H1 (cell line): ENCODE measurements around the gene ERMN. TPM values are rescaled to one million over a fixed set of nuclear protein-coding genes. Genes with fewer than 3 reads are reported as not detected.

Experiments used
- HDAC6 ChIP-seq: IDR thresholded peaks from one replicate; pipeline ENCODE4 v1.7.1; 2012; ENCODE audit warnings: low read depth, mild to moderate bottlenecking, inconsistent platforms, low read length, moderate library complexity
- JUND ChIP-seq: IDR thresholded peaks from 2 replicates; pipeline ENCODE4 v1.6.1; 2011; ENCODE audit warnings: mild to moderate bottlenecking, improper control_type of control experiment, low read length
- NRF1 ChIP-seq: IDR thresholded peaks from 2 replicates; pipeline ENCODE4 v1.6.1; 2011; ENCODE audit warnings: mild to moderate bottlenecking, low read depth, low read length, improper control_type of control experiment
- SAP30 ChIP-seq: fragments of 300-600 bp; sonication (generic); IDR thresholded peaks from 2 replicates; pipeline ENCODE4 v1.7.1; 2012; ENCODE audit warnings: low read length, moderate library complexity, mild to moderate bottlenecking, inconsistent platforms; ENCODE audit not compliant: insufficient read depth, insufficient replicate concordance
- polyA plus RNA-seq, 7 experiments: library from polyadenylated mRNA; depleted of rRNA in 3 of 7; stranded (reverse) in 5 of 7; unstranded in 2 of 7; fragments of >200 nt in 5 of 7; fragments of 200-250 nt in 2 of 7; gene quantifications; 1 replicate in 5 of 7; 2 replicates in 1 of 7; 4 replicates in 1 of 7; pipeline versions ENCODE4 v1.2.1 to v1.2.3, GENCODE V29; 2011 to 2013; ENCODE audit warnings: missing spikeins in 2 of 7, mixed read lengths in 2 of 7
- total RNA-seq: library from RNA; stranded (reverse); fragmentation: NEBNext Ultra II Directional; extraction: Animal tissue kit (Norgen Biotek cat#: 25700); gene quantifications from 2 replicates; pipeline ENCODE4 v1.2.1, GENCODE V29; 2021

Gene ERMN
- total and polyA plus RNA-seq, 2 of the 8 experiments (the other 6 are each of a cell fraction or from before 2014, with no cell fraction given), result 0.11 TPM; not detected in 1

- no peak for TF ChIP-seq NRF1
- no peak for TF ChIP-seq SAP30
- no peak for TF ChIP-seq JUND
- no peak for TF ChIP-seq HDAC6
Measured at GRCh38 chr2:157312866-157313486, 12.6 kb downstream of the ERMN start (continued).
